K562 (cell line): Measurements from ENCODE around the gene DGCR8. TPM values are rescaled to one million over a fixed set of nuclear protein-coding genes. Genes with fewer than 3 reads are reported as not detected.

Experiments
- CAMTA2 ChIP-seq: fragments of 250-450 bp; sonication (Bioruptor Pico); conservative IDR thresholded peaks from 2 replicates; pipeline ENCODE4 v1.5.1; 2022
- EP400 ChIP-seq: fragments of 450-650 bp; IDR thresholded peaks from 2 replicates; pipeline ENCODE4 v1.6.1; 2017; ENCODE audit warnings: antibody characterized with exemption, mild to moderate bottlenecking, moderate library complexity
- FOXK2 ChIP-seq, 2 experiments: fragments of 450-650 bp; IDR thresholded peaks in 1 of 2; conservative IDR thresholded peaks in 1 of 2; 2 replicates each; pipeline ENCODE4 v1.6.1; 2016; ENCODE audit warnings: low read depth in 2 of 2, mild to moderate bottlenecking in 1 of 2
- FUS ChIP-seq: fragments of 200-400 bp; formaldehyde crosslinking; optimal IDR thresholded peaks from 2 replicates; pipeline ENCODE3; 2017; ENCODE audit warnings: low read depth, low read length
- HOXB6 ChIP-seq: fragments of 250-450 bp; sonication (Bioruptor Pico); IDR thresholded peaks from 2 replicates; pipeline ENCODE4 v1.5.1; 2022; ENCODE audit warnings: mild to moderate bottlenecking, borderline replicate concordance
- KDM5B ChIP-seq: fragments of 200-600 bp; sonication (generic); IDR thresholded peaks from 2 replicates; pipeline ENCODE4 v1.6.1; 2012; ENCODE audit warnings: low read depth, mild to moderate bottlenecking, moderate library complexity, low read length, control low read depth, inconsistent platforms; ENCODE audit not compliant: insufficient replicate concordance
- KLF1 ChIP-seq: fragments of 450-650 bp; IDR thresholded peaks from 2 replicates; pipeline ENCODE4 v1.6.1; 2016; ENCODE audit warnings: missing genetic modification characterization, missing compliant biosample characterization
- KLF16 ChIP-seq: IDR thresholded peaks from 2 replicates; pipeline ENCODE4 v1.6.1; 2016; ENCODE audit warnings: antibody characterized with exemption
- LCOR ChIP-seq: sonication (generic); formaldehyde crosslinking; IDR thresholded peaks from 2 replicates; pipeline ENCODE4 v1.8.0; 2022; ENCODE audit warnings: mild to moderate bottlenecking, missing genetic modification reagents
- NR2C1 ChIP-seq, 2 experiments: fragments of 450-650 bp; IDR thresholded peaks; 2 replicates each; pipeline ENCODE4 v1.6.1; 2017; ENCODE audit warnings: mild to moderate bottlenecking in 2 of 2, antibody characterized with exemption in 1 of 2, inconsistent platforms in 1 of 2, missing compliant biosample characterization in 1 of 2, missing genetic modification characterization in 1 of 2
- PYGO2 ChIP-seq: fragments of 450-650 bp; IDR thresholded peaks from 2 replicates; pipeline ENCODE4 v1.6.1; 2016; ENCODE audit warnings: mild to moderate bottlenecking, missing genetic modification characterization, moderate library complexity, missing compliant biosample characterization
- RB1 ChIP-seq: fragments of 450-650 bp; IDR thresholded peaks from 2 replicates; pipeline ENCODE4 v1.6.1; 2017; ENCODE audit warnings: low read depth, mild to moderate bottlenecking
- RBM15 ChIP-seq: fragments of 200-400 bp; formaldehyde crosslinking; IDR thresholded peaks from 2 replicates; pipeline ENCODE4 v1.6.1; 2018; ENCODE audit warnings: mild to moderate bottlenecking, low read length, moderate library complexity; ENCODE audit not compliant: insufficient read depth
- RFX5 ChIP-seq: IDR thresholded peaks from 2 replicates; pipeline ENCODE4 v1.6.1; 2011; ENCODE audit warnings: low read depth, mild to moderate bottlenecking, improper control_type of control experiment, low read length
- SMAD3 ChIP-seq: fragments of 450-650 bp; formaldehyde crosslinking; conservative IDR thresholded peaks from 2 replicates; pipeline ENCODE4 v1.4.0; 2020; ENCODE audit warnings: mild to moderate bottlenecking
- TAF7 ChIP-seq: fragments of 450-650 bp; IDR thresholded peaks from 2 replicates; pipeline ENCODE4 v1.6.1; 2016; ENCODE audit warnings: missing genetic modification characterization, missing compliant biosample characterization
- ZC3H11A ChIP-seq: IDR thresholded peaks from 2 replicates; pipeline ENCODE4 v1.6.1; 2012; ENCODE audit warnings: low read depth, low read length, improper control_type of control experiment
- polyA plus RNA-seq, 8 experiments: library from polyadenylated mRNA; depleted of rRNA in 4 of 8; stranded (reverse) in 5 of 8; unstranded in 3 of 8; fragments of >200 nt; fragmentation: Nextera tagmentation in 2 of 8; fragmentation: Illumina TruSeq in 1 of 8; extraction: Ambion mirVana in 2 of 8; extraction: Trizol in 1 of 8; gene quantifications; 2 replicates each; pipeline versions ENCODE4 v1.2.1 to v1.2.3, GENCODE V29; 2011 to 2014; ENCODE audit warnings: inconsistent platforms in 1 of 8, missing spikeins in 1 of 8
- total RNA-seq, 7 experiments: library from RNA; depleted of rRNA in 6 of 7; stranded (reverse); fragments of >200 nt in 6 of 7; fragmentation: Illumina TruSeq in 2 of 7; extraction: Trizol in 2 of 7; gene quantifications; 2 replicates each; pipeline versions ENCODE4 v1.2.1 to v1.2.3, GENCODE V29; 2011 to 2021; ENCODE audit warnings: low replicate concordance in 1 of 7
- TF ChIP-seq, protein P1 (sequence below): IDR thresholded peaks from 3 replicates; pipeline ENCODE4 v1.6.1; 2011; ENCODE audit warnings: borderline replicate concordance, mild to moderate bottlenecking, moderate library complexity; ENCODE audit not compliant: insufficient read length; ENCODE audit errors: extremely low read depth
- TF ChIP-seq, protein P2 (sequence below): fragments of 150-350 bp; IDR thresholded peaks from 2 replicates; pipeline ENCODE4 v1.6.1; 2014; ENCODE audit warnings: low read depth, mild to moderate bottlenecking, low read length, borderline replicate concordance
- TF ChIP-seq, protein P3 (sequence below), 3 experiments: IDR thresholded peaks in 2 of 3; conservative IDR thresholded peaks in 1 of 3; 2 replicates each; pipeline ENCODE4 v1.5.1; 2011 to 2012; ENCODE audit warnings: low read length in 3 of 3, mild to moderate bottlenecking in 3 of 3, control low read depth in 2 of 3, improper control_type of control experiment in 1 of 3, inconsistent platforms in 1 of 3, low read depth in 1 of 3, mixed read lengths in 1 of 3, moderate library complexity in 1 of 3; ENCODE audit not compliant: insufficient read depth in 2 of 3

The DGCR8 gene
- total and polyA plus RNA-seq, 9 of the 15 experiments (the other 6 are each of a cell fraction or from before 2014, with no cell fraction given), result 5.9 to 144 (median 80.1) TPM

DNA sequence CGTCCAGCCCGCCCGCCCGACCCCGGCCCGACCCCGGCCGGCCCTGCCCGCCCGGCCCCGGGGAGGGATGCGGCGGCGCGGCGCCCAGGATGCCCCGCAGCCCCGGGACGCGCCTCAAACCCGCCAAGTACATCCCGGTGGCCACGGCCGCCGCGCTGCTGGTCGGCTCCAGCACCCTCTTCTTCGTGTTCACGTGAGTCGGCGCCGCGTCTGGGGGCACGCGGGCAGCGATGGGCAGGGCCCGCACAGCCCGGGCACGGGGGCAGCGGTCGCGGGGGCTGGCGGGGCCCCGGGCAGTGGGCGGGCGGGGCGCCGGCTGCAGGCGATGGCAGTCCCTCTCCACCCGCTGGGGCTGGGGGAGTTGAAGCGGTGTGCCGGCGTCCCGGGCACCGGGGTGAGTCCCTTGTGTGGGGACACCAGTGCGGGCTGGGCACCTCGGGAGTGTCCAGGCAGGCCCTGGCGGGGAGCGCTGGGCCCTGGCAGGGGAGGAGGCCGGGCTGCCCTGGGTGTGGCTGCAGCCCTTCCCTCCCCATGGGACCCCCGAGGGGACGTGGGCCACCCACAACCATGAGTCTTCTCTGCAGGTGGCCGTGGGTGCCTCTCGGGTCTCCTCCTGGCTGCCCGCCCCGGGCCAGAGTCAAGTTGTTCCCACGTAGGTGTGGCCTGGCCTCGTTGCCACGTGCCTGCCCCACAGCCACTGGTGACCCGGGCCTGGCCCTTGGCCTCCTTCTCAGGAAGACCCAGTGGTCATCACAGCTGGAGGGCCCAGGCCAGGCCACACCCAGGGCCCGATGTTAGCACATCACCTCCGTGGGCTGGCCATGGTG lies 52.0 kb downstream of the DGCR8 start (continued):
- TF ChIP-seq, protein P1, sequence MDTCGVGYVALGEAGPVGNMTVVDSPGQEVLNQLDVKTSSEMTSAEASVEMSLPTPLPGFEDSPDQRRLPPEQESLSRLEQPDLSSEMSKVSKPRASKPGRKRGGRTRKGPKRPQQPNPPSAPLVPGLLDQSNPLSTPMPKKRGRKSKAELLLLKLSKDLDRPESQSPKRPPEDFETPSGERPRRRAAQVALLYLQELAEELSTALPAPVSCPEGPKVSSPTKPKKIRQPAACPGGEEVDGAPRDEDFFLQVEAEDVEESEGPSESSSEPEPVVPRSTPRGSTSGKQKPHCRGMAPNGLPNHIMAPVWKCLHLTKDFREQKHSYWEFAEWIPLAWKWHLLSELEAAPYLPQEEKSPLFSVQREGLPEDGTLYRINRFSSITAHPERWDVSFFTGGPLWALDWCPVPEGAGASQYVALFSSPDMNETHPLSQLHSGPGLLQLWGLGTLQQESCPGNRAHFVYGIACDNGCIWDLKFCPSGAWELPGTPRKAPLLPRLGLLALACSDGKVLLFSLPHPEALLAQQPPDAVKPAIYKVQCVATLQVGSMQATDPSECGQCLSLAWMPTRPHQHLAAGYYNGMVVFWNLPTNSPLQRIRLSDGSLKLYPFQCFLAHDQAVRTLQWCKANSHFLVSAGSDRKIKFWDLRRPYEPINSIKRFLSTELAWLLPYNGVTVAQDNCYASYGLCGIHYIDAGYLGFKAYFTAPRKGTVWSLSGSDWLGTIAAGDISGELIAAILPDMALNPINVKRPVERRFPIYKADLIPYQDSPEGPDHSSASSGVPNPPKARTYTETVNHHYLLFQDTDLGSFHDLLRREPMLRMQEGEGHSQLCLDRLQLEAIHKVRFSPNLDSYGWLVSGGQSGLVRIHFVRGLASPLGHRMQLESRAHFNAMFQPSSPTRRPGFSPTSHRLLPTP, result no peak
- TF ChIP-seq LCOR, result no peak
- TF ChIP-seq RB1, result peak; percentile 53
- no peak for TF ChIP-seq PYGO2 (tag)
- TF ChIP-seq RBM15, result no peak
- TF ChIP-seq HOXB6, result no peak
- TF ChIP-seq RFX5, result no peak
- TF ChIP-seq EP400, result no peak
- no peak for TF ChIP-seq KLF16
- TF ChIP-seq, protein P2, sequence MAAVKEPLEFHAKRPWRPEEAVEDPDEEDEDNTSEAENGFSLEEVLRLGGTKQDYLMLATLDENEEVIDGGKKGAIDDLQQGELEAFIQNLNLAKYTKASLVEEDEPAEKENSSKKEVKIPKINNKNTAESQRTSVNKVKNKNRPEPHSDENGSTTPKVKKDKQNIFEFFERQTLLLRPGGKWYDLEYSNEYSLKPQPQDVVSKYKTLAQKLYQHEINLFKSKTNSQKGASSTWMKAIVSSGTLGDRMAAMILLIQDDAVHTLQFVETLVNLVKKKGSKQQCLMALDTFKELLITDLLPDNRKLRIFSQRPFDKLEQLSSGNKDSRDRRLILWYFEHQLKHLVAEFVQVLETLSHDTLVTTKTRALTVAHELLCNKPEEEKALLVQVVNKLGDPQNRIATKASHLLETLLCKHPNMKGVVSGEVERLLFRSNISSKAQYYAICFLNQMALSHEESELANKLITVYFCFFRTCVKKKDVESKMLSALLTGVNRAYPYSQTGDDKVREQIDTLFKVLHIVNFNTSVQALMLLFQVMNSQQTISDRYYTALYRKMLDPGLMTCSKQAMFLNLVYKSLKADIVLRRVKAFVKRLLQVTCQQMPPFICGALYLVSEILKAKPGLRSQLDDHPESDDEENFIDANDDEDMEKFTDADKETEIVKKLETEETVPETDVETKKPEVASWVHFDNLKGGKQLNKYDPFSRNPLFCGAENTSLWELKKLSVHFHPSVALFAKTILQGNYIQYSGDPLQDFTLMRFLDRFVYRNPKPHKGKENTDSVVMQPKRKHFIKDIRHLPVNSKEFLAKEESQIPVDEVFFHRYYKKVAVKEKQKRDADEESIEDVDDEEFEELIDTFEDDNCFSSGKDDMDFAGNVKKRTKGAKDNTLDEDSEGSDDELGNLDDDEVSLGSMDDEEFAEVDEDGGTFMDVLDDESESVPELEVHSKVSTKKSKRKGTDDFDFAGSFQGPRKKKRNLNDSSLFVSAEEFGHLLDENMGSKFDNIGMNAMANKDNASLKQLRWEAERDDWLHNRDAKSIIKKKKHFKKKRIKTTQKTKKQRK, result no peak
- TF ChIP-seq NR2C1 (IDR thresholded peaks at IDR 0.05), result no peak
- no peak for TF ChIP-seq NR2C1 (tag; IDR thresholded peaks at IDR 0.05)
- TF ChIP-seq KDM5B, result peak; percentile 72
- TF ChIP-seq SMAD3 (CRISPR knock-in tag), result no peak
- TF ChIP-seq TAF7, result no peak
- TF ChIP-seq CAMTA2, result no peak
- peak; percentile 84 for TF ChIP-seq KLF1 (tag)
- TF ChIP-seq FUS, result no peak
- no peak for TF ChIP-seq FOXK2 (conservative IDR thresholded peaks at IDR 0.05 in 1 of 2, IDR thresholded peaks at IDR 0.05 in 1 of 2; ENCODE audit: low read depth in 2 of 2)
- TF ChIP-seq, protein P3, sequence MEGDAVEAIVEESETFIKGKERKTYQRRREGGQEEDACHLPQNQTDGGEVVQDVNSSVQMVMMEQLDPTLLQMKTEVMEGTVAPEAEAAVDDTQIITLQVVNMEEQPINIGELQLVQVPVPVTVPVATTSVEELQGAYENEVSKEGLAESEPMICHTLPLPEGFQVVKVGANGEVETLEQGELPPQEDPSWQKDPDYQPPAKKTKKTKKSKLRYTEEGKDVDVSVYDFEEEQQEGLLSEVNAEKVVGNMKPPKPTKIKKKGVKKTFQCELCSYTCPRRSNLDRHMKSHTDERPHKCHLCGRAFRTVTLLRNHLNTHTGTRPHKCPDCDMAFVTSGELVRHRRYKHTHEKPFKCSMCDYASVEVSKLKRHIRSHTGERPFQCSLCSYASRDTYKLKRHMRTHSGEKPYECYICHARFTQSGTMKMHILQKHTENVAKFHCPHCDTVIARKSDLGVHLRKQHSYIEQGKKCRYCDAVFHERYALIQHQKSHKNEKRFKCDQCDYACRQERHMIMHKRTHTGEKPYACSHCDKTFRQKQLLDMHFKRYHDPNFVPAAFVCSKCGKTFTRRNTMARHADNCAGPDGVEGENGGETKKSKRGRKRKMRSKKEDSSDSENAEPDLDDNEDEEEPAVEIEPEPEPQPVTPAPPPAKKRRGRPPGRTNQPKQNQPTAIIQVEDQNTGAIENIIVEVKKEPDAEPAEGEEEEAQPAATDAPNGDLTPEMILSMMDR (IDR thresholded peaks at IDR 0.05 in 2 of 3, conservative IDR thresholded peaks at IDR 0.05 in 1 of 3; ENCODE audit: insufficient read depth in 2 of 3, low read depth in 1 of 3, low read length in 3 of 3), result no peak
- no peak for TF ChIP-seq ZC3H11A
